ENCODE results near the gene CYB5R4. TPM values are rescaled to one million over a fixed set of nuclear protein-coding genes. Genes with fewer than 3 reads are reported as not detected.

The CYB5R4 gene
- total and polyA plus RNA-seq, 2 donors (not counting 1 experiment from before 2014, with no cell fraction given), result 11.8 to 39.6 TPM

GRCh38 chr6:83860359-83860755 lies 868 bp downstream of the CYB5R4 start:
- peak; percentile 50 for DNase-seq
- H3K4me1 ChIP-seq (ENCODE audit: control insufficient read depth in 2 of 2, insufficient read depth in 2 of 2, low read length in 2 of 2), result peaks cover 25% of the 10 kb centered on the region in 2 donors
- Mint-ChIP-seq H3K27ac (peak overlapping the region; percentile 95), H3K4me3 (peak overlapping the region; percentile 99), H3K4me1 (peaks cover 51% of the 10 kb centered on the region), H3K27me3 (peaks cover 9% of the 10 kb centered on the region), H3K9me3 (ENCODE audit: insufficient read depth) (no peaks in the 10 kb centered on the region)
- ChIA-PET POLR2A (interaction anchor here (1.2 to 1.4 kb wide), 2 partner anchors 367 to 1782 kb away, joined by 4 to 5 read pairs; partner anchors contain the start of genes CEP162 and SYNCRIP), CTCF (interaction anchor here (1.4 kb wide), 2 partner anchors 24 to 367 kb away, joined by 3 to 10 read pairs; partner anchors contain the start of gene CEP162)
- H4K20me1 ChIP-seq (ENCODE audit: control insufficient read depth, insufficient read depth, low read length, poor library complexity, severe bottlenecking), result peaks cover 25% of the 10 kb centered on the region
- peak overlapping the region; percentile 84 for H2AFZ ChIP-seq (ENCODE audit: insufficient read depth, low read depth, low read length, poor library complexity, severe bottlenecking)
- H3K9ac ChIP-seq (ENCODE audit: low read length), result peak overlapping the region; percentile 79
- H3K27ac ChIP-seq (ENCODE audit: low read length in 2 of 2), result peak overlapping the region; percentile 83 to 87
- intact Hi-C loops (cut with micrococcal nuclease), result loop anchor here (2.0 kb wide), 1 partner anchor 790 kb away; no protein-coding TSS in a partner anchor
- H3K4me3 ChIP-seq (ENCODE audit: control extremely low read depth in 1 of 5, extremely low read depth in 1 of 5, insufficient read depth in 1 of 5, low read depth in 2 of 5, low read length in 4 of 5), result peak overlapping the region; percentile 85 to 98 (median 94)
- no peak for ATAC-seq (ENCODE audit: low read depth)
- H3K79me2 ChIP-seq (ENCODE audit: control insufficient read depth, insufficient read depth, low read length), result peaks cover 73% of the 10 kb centered on the region
- H3K27me3 ChIP-seq (replicated peaks in 1 of 4; ENCODE audit: control extremely low read depth in 1 of 4, control insufficient read depth in 3 of 4, insufficient read depth in 4 of 4, low read length in 3 of 4), result peaks cover 0 to 4% (median 3%) of the 10 kb centered on the region in 4 experiments
- no CpG with 5 or more reads among the region's 7 CpGs for WGBS (ENCODE audit: insufficient coverage)
- no peaks in the 10 kb centered on the region for H3K9me3 ChIP-seq (ENCODE audit: control extremely low read depth in 1 of 3, control insufficient read depth in 2 of 3, insufficient read depth in 1 of 3, low read length in 2 of 3)
- TF ChIP-seq EZH2 (IDR thresholded peaks at IDR 0.05; ENCODE audit: borderline replicate concordance, insufficient read depth, low read depth, low read length, poor library complexity, severe bottlenecking) (no peak), CTCF (IDR thresholded peaks at IDR 0.05) (no peak)
- peak overlapping the region; percentile 80 for H3K4me2 ChIP-seq (replicated peaks; ENCODE audit: low read depth, low read length, poor library complexity, severe bottlenecking)
- peaks cover 7 to 14% of the 10 kb centered on the region in 2 experiments for H3K36me3 ChIP-seq (replicated peaks in 1 of 2; ENCODE audit: control extremely low read depth in 1 of 2, control insufficient read depth in 1 of 2, extremely low read depth in 1 of 2, insufficient read depth in 2 of 2, low read length in 1 of 2)

- ChIA-PET POLR2A (no interaction called here), CTCF (no interaction called here)
- H3K4me1 ChIP-seq (ENCODE audit: control insufficient read depth in 2 of 2, insufficient read depth in 2 of 2, low read length in 2 of 2), result peaks cover 25% of the 10 kb centered on the region in 2 donors
- peaks cover 25% of the 10 kb centered on the region for H4K20me1 ChIP-seq (ENCODE audit: control insufficient read depth, insufficient read depth, low read length, poor library complexity, severe bottlenecking)
- peaks cover 0 to 2% (median 0%) of the 10 kb centered on the region in 3 donors for H3K9me3 ChIP-seq (ENCODE audit: control extremely low read depth in 1 of 3, control insufficient read depth in 2 of 3, insufficient read depth in 1 of 3, low read length in 2 of 3)
- H3K4me3 Mint-ChIP-seq, result peak overlapping the region; percentile 99
- peak overlapping the region; percentile 2 for H2AFZ ChIP-seq (ENCODE audit: insufficient read depth, low read depth, low read length, poor library complexity, severe bottlenecking)
- H3K27ac Mint-ChIP-seq, result peak overlapping the region; percentile 95
- H3K9me3 Mint-ChIP-seq (ENCODE audit: insufficient read depth), result peaks cover 2% of the 10 kb centered on the region
- H3K27me3 ChIP-seq (replicated peaks in 1 of 4; ENCODE audit: control extremely low read depth in 1 of 4, control insufficient read depth in 3 of 4, insufficient read depth in 4 of 4, low read length in 3 of 4), result no peaks in the 10 kb centered on the region
- WGBS (ENCODE audit: insufficient coverage), result 43% methylated on average over 1 of the region's 8 CpGs
- DNase-seq (no peak), ATAC-seq (ENCODE audit: low read depth) (no peak)
- peaks cover 5% of the 10 kb centered on the region for H3K27me3 Mint-ChIP-seq
- H3K4me2 ChIP-seq (replicated peaks; ENCODE audit: low read depth, low read length, poor library complexity, severe bottlenecking), result peak overlapping the region; percentile 80
- intact Hi-C loops (cut with micrococcal nuclease), result loop anchor here (2.0 kb wide), 1 partner anchor 790 kb away; no protein-coding TSS in a partner anchor
- peaks cover 77% of the 10 kb centered on the region for H3K79me2 ChIP-seq (ENCODE audit: control insufficient read depth, insufficient read depth, low read length)
- H3K4me3 ChIP-seq (ENCODE audit: control extremely low read depth in 1 of 5, extremely low read depth in 1 of 5, insufficient read depth in 1 of 5, low read depth in 2 of 5, low read length in 4 of 5), result peak overlapping the region; percentile 85 to 98 (median 94)
- H3K36me3 ChIP-seq (replicated peaks in 1 of 2; ENCODE audit: control extremely low read depth in 1 of 2, control insufficient read depth in 1 of 2, extremely low read depth in 1 of 2, insufficient read depth in 2 of 2, low read length in 1 of 2), result peaks cover 11 to 20% of the 10 kb centered on the region in 2 experiments
- H3K9ac ChIP-seq (ENCODE audit: low read length), result peak overlapping the region; percentile 79
- TF ChIP-seq EZH2 (IDR thresholded peaks at IDR 0.05; ENCODE audit: borderline replicate concordance, insufficient read depth, low read depth, low read length, poor library complexity, severe bottlenecking), result no peak
- no peak for TF ChIP-seq CTCF (IDR thresholded peaks at IDR 0.05)
- peaks cover 51% of the 10 kb centered on the region for H3K4me1 Mint-ChIP-seq
- peak overlapping the region in 1 of 2 donors; percentile 8 for H3K27ac ChIP-seq (ENCODE audit: low read length in 2 of 2)
Observed at GRCh38 chr6:83860782-83861495, 1.4 kb downstream of the CYB5R4 start.
